ENCODE measurements around the gene AKR1A1. TPM values are rescaled to one million over a fixed set of nuclear protein-coding genes. Genes with fewer than 3 reads are reported as not detected.
"Not testable (repeated sequence)": the region's sequence is repeated elsewhere in the genome, so short reads cannot be mapped to it uniquely, and the experiment has no call there.

The AKR1A1 gene
- total and polyA plus RNA-seq, 12 donors, result 38.0 to 91.8 (median 46.6) TPM

GRCh38 chr1:45585496-45586075, 35.0 kb downstream of the AKR1A1 start:
- DNase-seq, result no peak
- Histone ChIP-seq H3K27ac (peak overlapping the region in 3 of 10 donors; percentile 90 to 94 (median 94)), H3K27me3 (no peaks in the 10 kb centered on the region), H3K4me3 (peak overlapping the region in 8 of 10 donors; percentile 80 to 100 (median 98)), H3K9me3 (no peaks in the 10 kb centered on the region), H3K36me3 (no peaks in the 10 kb centered on the region), H3K4me1 (peaks cover 6 to 39% (median 24%) of the 10 kb centered on the region in 9 donors)
- TF ChIP-seq CTCF (IDR thresholded peaks at IDR 0.05), result no peak
- intact Hi-C loops (cut with DNase I), result loop anchor here in 2 of 10 donors (10.0 kb wide), 2 partner anchors 89 to 99 kb away; partner anchors contain the start of genes GPBP1L1 (in 1 of the 2) and TMEM69 (in 1 of the 2)
- WGBS, 2 donors, result 41 to 43% methylated on average over 7 of the region's 7 CpGs
- no peak for ATAC-seq

- intact Hi-C loops (cut with DNase I), result loop anchor here in 2 of 10 donors (10.0 kb wide), 2 partner anchors 88 to 98 kb away; partner anchors contain the start of genes GPBP1L1 (in 1 of the 2) and TMEM69 (in 1 of the 2)
- TF ChIP-seq CTCF (IDR thresholded peaks at IDR 0.05), result no peak
- peaks cover 6 to 39% (median 25%) of the 10 kb centered on the region in 9 donors for H3K4me1 ChIP-seq
- no peaks in the 10 kb centered on the region for H3K27me3 ChIP-seq
- H3K27ac ChIP-seq, result peak overlapping the region in 1 of 10 donors; percentile 45
- DNase-seq, result no peak
- no peaks in the 10 kb centered on the region for H3K9me3 ChIP-seq
- H3K4me3 ChIP-seq, result peak overlapping the region in 1 of 10 donors; percentile 38
- peaks cover 0 to 9% (median 0%) of the 10 kb centered on the region in 9 donors for H3K36me3 ChIP-seq
- WGBS, 2 donors, result 80 to 81% methylated on average over 4 of the region's 4 CpGs
- no peak for ATAC-seq
These were observed 36.1 kb downstream of the AKR1A1 start for GRCh38 chr1:45586769-45587168.

- Histone ChIP-seq H3K27me3 (no peaks in the 10 kb centered on the region), H3K9me3 (no peaks in the 10 kb centered on the region), H3K27ac (peak overlapping the region in 4 of 10 donors; percentile 2 to 40 (median 35)), H3K36me3 (peaks cover 0 to 39% (median 4%) of the 10 kb centered on the region in 9 donors), H3K4me3 (peak overlapping the region in 3 of 10 donors; percentile 19 to 36 (median 35)), H3K4me1 (peaks cover 6 to 25% (median 21%) of the 10 kb centered on the region in 9 donors)
- peak in 2 of 8 donors; percentile 3 to 10 for ATAC-seq
- no peak for TF ChIP-seq CTCF (IDR thresholded peaks at IDR 0.05)
- 50 to 67% methylated on average over 1 of the region's 1 CpG for WGBS, 2 donors
- intact Hi-C loops (cut with DNase I), result loop anchor here in 3 of 10 donors (10.0 kb wide), 3 partner anchors 55 to 95 kb away; partner anchors contain the start of genes GPBP1L1 (in 1 of the 3) and TMEM69 (in 1 of the 3)
- no peak for DNase-seq
These were observed 39.2 kb downstream of the AKR1A1 start for GRCh38 chr1:45589861-45590260.

- H3K27ac ChIP-seq, result no peak overlapping the region
- peaks cover 0 to 8% (median 0%) of the 10 kb centered on the region in 9 donors for H3K4me1 ChIP-seq
- H3K4me3 ChIP-seq, result no peak overlapping the region
- no peaks in the 10 kb centered on the region for H3K27me3 ChIP-seq
- no peaks in the 10 kb centered on the region for H3K9me3 ChIP-seq
- ATAC-seq (no peak), DNase-seq (no peak)
- TF ChIP-seq CTCF (IDR thresholded peaks at IDR 0.05), result no peak
- H3K36me3 ChIP-seq, result peaks cover 0 to 55% (median 4%) of the 10 kb centered on the region in 9 donors
- WGBS, 2 donors, result 84 to 91% methylated on average over 4 of the region's 4 CpGs
- intact Hi-C loops (cut with DNase I), result loop anchor here in 1 of 10 donors (10.0 kb wide), 1 partner anchor 50 kb away; no protein-coding TSS in a partner anchor
These were observed 43.8 kb downstream of the AKR1A1 start for GRCh38 chr1:45594412-45594811.

GRCh38 chr1:45596765-45597164, 46.1 kb downstream of the AKR1A1 start:
- H3K27me3 ChIP-seq, H3K27ac ChIP-seq, H3K9me3 ChIP-seq, DNase-seq, H3K4me3 ChIP-seq, H3K4me1 ChIP-seq, ATAC-seq: not testable (repeated sequence)
- intact Hi-C loops (cut with DNase I), result loop anchor here in 1 of 10 donors (10.0 kb wide), 1 partner anchor 48 kb away; no protein-coding TSS in a partner anchor
- peaks cover 0 to 51% (median 4%) of the 10 kb centered on the region in 9 donors for H3K36me3 ChIP-seq
- WGBS, 2 donors, result 97 to 98% methylated on average over 8 of the region's 8 CpGs

All from heart right ventricle (tissue), 16 donors.